GM19239 (cell line): ENCODE results near the gene KIAA1755.

ENCODE experiments used
- DNase-seq: peaks from one replicate; pipeline ENCODE4 v3.0.0; 2011; ENCODE audit warnings: low spot score; ENCODE audit not compliant: insufficient read length
- FAIRE-seq: peaks from 2 replicates; lab custom pipeline; 2011; peaks lifted over from hg19 to GRCh38; lab: Jason Lieb, UNC

KIAA1755 gene

GRCh38 chr20:38246357-38247165, 14.0 kb downstream of the KIAA1755 start:
- DNase-seq, result no peak
- no peak for FAIRE-seq

GRCh38 chr20:38245753-38246152, 14.8 kb downstream of the KIAA1755 start:
- DNase-seq (no peak), FAIRE-seq (no peak)

- FAIRE-seq (no peak), DNase-seq (no peak)
These were observed 16.9 kb downstream of the KIAA1755 start for GRCh38 chr20:38243709-38244020.

- no peak for FAIRE-seq
- no peak for DNase-seq
These were observed 17.5 kb downstream of the KIAA1755 start for GRCh38 chr20:38242848-38243708.

GRCh38 chr20:38241201-38241600, 19.3 kb downstream of the KIAA1755 start:
- FAIRE-seq (no peak), DNase-seq (no peak)

- FAIRE-seq (no peak), DNase-seq (no peak)
These were observed 21.1 kb downstream of the KIAA1755 start for GRCh38 chr20:38239441-38239840.

- FAIRE-seq, result no peak
- no peak for DNase-seq
These were observed 21.7 kb downstream of the KIAA1755 start for GRCh38 chr20:38238829-38239228.

- no peak for DNase-seq
- no peak for FAIRE-seq
These were observed 23.2 kb downstream of the KIAA1755 start for GRCh38 chr20:38237381-38237780.

GRCh38 chr20:38231531-38232121, 28.9 kb downstream of the KIAA1755 start:
- DNase-seq, result no peak
- no peak for FAIRE-seq

- DNase-seq (no peak), FAIRE-seq (no peak)
These were observed 29.5 kb downstream of the KIAA1755 start for GRCh38 chr20:38230957-38231526.

GRCh38 chr20:38230253-38230551, 30.3 kb downstream of the KIAA1755 start:
- no peak for FAIRE-seq
- DNase-seq, result no peak

- DNase-seq, result no peak
These were observed 30.9 kb downstream of the KIAA1755 start for GRCh38 chr20:38229376-38230252.

GRCh38 chr20:38228436-38228835, 32.1 kb downstream of the KIAA1755 start:
- FAIRE-seq, result no peak
- no peak for DNase-seq

More at GRCh38 chr20:38229376-38230252, 30.9 kb downstream of the KIAA1755 start:
- peak; percentile 49 for FAIRE-seq

- FAIRE-seq, result no peak
These were observed 32.8 kb downstream of the KIAA1755 start for GRCh38 chr20:38227420-38228360.

GRCh38 chr20:38226553-38226952, 34.0 kb downstream of the KIAA1755 start:
- FAIRE-seq (no peak), DNase-seq (no peak)

More at GRCh38 chr20:38227420-38228360, 32.8 kb downstream of the KIAA1755 start:
- no peak for DNase-seq

GRCh38 chr20:38225900-38226263, 34.7 kb downstream of the KIAA1755 start:
- FAIRE-seq (no peak), DNase-seq (no peak)

- DNase-seq, result no peak
- FAIRE-seq, result no peak
These were observed 35.2 kb downstream of the KIAA1755 start for GRCh38 chr20:38225240-38225899.

- DNase-seq (no peak), FAIRE-seq (no peak)
These were observed 36.0 kb downstream of the KIAA1755 start for GRCh38 chr20:38224531-38224930.
